Stimulated activated naive CD8-positive, alpha-beta T cell treated with anti-CD3 and anti-CD28 coated beads, Interleukin-15, Interleukin-2, amounts not matched to agents 100 U/mL and 50 U/mL, for 24 hours (primary cell): ENCODE measurements around the gene COBL.
A peak's percentile ranks its signal among the peaks of the same experiment; 100 is the strongest.

Experiments
- ATAC-seq: fragments of 150-1000 bp; cut with Tn5 transposase; one replicate; pipeline ENCODE4 v1.10.0; 2021
- DNase-seq: peaks from one replicate; pipeline ENCODE4 v3.0.0; 2021

COBL gene

GRCh38 chr7:51316666-51317581, at the start of gene COBL:
Gene COBL, minus strand, starts transcription at chr7:51316809. Its CDS starts 176 bp downstream, at chr7:51316633.
- no peak for DNase-seq
- peak; percentile 22 for ATAC-seq

GRCh38 chr7:51366172-51366728, 49.6 kb upstream of the COBL start:
- ATAC-seq = no peak
- no peak for DNase-seq

GRCh38 chr7:51357821-51358220, 41.2 kb upstream of the COBL start:
- no peak for ATAC-seq

GRCh38 chr7:51356849-51357516, 40.4 kb upstream of the COBL start:
- ATAC-seq (no peak), DNase-seq (no peak)

More at GRCh38 chr7:51357821-51358220, 41.2 kb upstream of the COBL start:
- DNase-seq = no peak

GRCh38 chr7:51354897-51355296, 38.3 kb upstream of the COBL start:
- ATAC-seq = no peak

GRCh38 chr7:51354434-51354833, 37.8 kb upstream of the COBL start:
- no peak for ATAC-seq
- no peak for DNase-seq

More at GRCh38 chr7:51354897-51355296, 38.3 kb upstream of the COBL start:
- DNase-seq = no peak

GRCh38 chr7:51352174-51353100, 35.8 kb upstream of the COBL start:
- DNase-seq (no peak), ATAC-seq (no peak)

- DNase-seq = no peak
- no peak for ATAC-seq
Observed at GRCh38 chr7:51351661-51352060, 35.1 kb upstream of the COBL start.

GRCh38 chr7:51350546-51350896, 33.9 kb upstream of the COBL start:
- DNase-seq = no peak

GRCh38 chr7:51349820-51350545, 33.4 kb upstream of the COBL start:
- DNase-seq = no peak
- no peak for ATAC-seq

More at GRCh38 chr7:51350546-51350896, 33.9 kb upstream of the COBL start:
- no peak for ATAC-seq

- no peak for DNase-seq
- no peak for ATAC-seq
Observed at GRCh38 chr7:51346126-51346525, 29.5 kb upstream of the COBL start.

- ATAC-seq (no peak), DNase-seq (no peak)
Observed at GRCh38 chr7:51344406-51345138, 28.0 kb upstream of the COBL start.

GRCh38 chr7:51340936-51341335, 24.3 kb upstream of the COBL start:
- ATAC-seq (no peak), DNase-seq (no peak)

GRCh38 chr7:51340029-51340838, 23.6 kb upstream of the COBL start:
- ATAC-seq = no peak

GRCh38 chr7:51335057-51335456, 18.4 kb upstream of the COBL start:
- ATAC-seq (no peak), DNase-seq (no peak)

More at GRCh38 chr7:51340029-51340838, 23.6 kb upstream of the COBL start:
- no peak for DNase-seq

GRCh38 chr7:51329696-51330263, 13.2 kb upstream of the COBL start:
- DNase-seq (no peak), ATAC-seq (no peak)

GRCh38 chr7:51328351-51328801, 11.8 kb upstream of the COBL start:
- no peak for ATAC-seq
- DNase-seq = no peak

- no peak for ATAC-seq
Observed at GRCh38 chr7:51327287-51327717, 10.7 kb upstream of the COBL start.

GRCh38 chr7:51326656-51327286, 10.2 kb upstream of the COBL start:
- DNase-seq = no peak
- ATAC-seq = no peak

More at GRCh38 chr7:51327287-51327717, 10.7 kb upstream of the COBL start:
- DNase-seq = no peak
